B cell (primary cell): ENCODE data around the gene RFC3. TPM values are rescaled to one million over a fixed set of nuclear protein-coding genes. Genes with fewer than 3 reads are reported as not detected.

ENCODE experiments used
- ATAC-seq: fragments of 200-7000 bp; cut with Tn5 transposase; one replicate; pipeline ENCODE4 v1.10.0; 2021; ENCODE audit warnings: low read depth, mild to moderate bottlenecking, moderate number of reproducible peaks, moderate library complexity
- CTCF ChIA-PET: fragments of 350-600 bp; sonication (Branson Sonifier 250); formaldehyde crosslinking; loops from one replicate; lab custom pipeline; 2021; ENCODE audit warnings: antibody characterized with exemption, inconsistent platforms; lab: Charles Lee
- POLR2A ChIA-PET: fragments of 350-600 bp; sonication (Branson Sonifier 250); formaldehyde crosslinking; loops from one replicate; lab custom pipeline; 2021; ENCODE audit warnings: antibody characterized with exemption; lab: Charles Lee
- DNase-seq: peaks from one replicate; pipeline ENCODE4 v3.0.0; 2013
- H2AFZ ChIP-seq: 2 replicates; pipeline ENCODE4 v1.6.1; 2012; ENCODE audit warnings: mild to moderate bottlenecking, low read depth, low read length; ENCODE audit not compliant: insufficient read depth, poor library complexity, severe bottlenecking
- H3K27ac ChIP-seq, 2 donors: 1 replicate in 1 of 2; 2 replicates in 1 of 2; pipeline ENCODE4 v1.5.1; 2012 to 2013; ENCODE audit warnings: low read length in 2 of 2, mild to moderate bottlenecking in 2 of 2, moderate library complexity in 1 of 2
- H3K27me3 ChIP-seq, 4 experiments: fragments of 200-600 bp in 1 of 4; sonication (generic) in 1 of 4; replicated peaks in 1 of 4; 1 replicate in 2 of 4; 2 replicates in 2 of 4; pipeline versions ENCODE4 v1.6.1 to v1.7.0; 2013 to 2016; ENCODE audit warnings: low read length in 3 of 4, mild to moderate bottlenecking in 2 of 4, mixed read lengths in 1 of 4, moderate library complexity in 1 of 4; ENCODE audit not compliant: insufficient read depth in 4 of 4, control insufficient read depth in 3 of 4; ENCODE audit errors: control extremely low read depth in 1 of 4
- H3K36me3 ChIP-seq, 2 experiments: replicated peaks in 1 of 2; 1 replicate in 1 of 2; 2 replicates in 1 of 2; pipeline versions ENCODE4 v1.6.1 to v1.7.1; 2013; ENCODE audit warnings: low read length in 1 of 2; ENCODE audit not compliant: insufficient read depth in 2 of 2, control insufficient read depth in 1 of 2; ENCODE audit errors: control extremely low read depth in 1 of 2, extremely low read depth in 1 of 2
- H3K4me1 ChIP-seq, 2 donors: fragments of 200-600 bp in 1 of 2; sonication (generic) in 1 of 2; 1 replicate in 1 of 2; 2 replicates in 1 of 2; pipeline versions ENCODE4 v1.5.1 to v1.6.1; 2013 to 2017; ENCODE audit warnings: low read length in 2 of 2; ENCODE audit not compliant: control insufficient read depth in 2 of 2, insufficient read depth in 2 of 2
- H3K4me2 ChIP-seq: replicated peaks from 2 replicates; pipeline ENCODE3; 2012; ENCODE audit warnings: mild to moderate bottlenecking, low read depth, low read length; ENCODE audit not compliant: poor library complexity, severe bottlenecking
- H3K4me3 ChIP-seq, 5 experiments: fragments of 200-600 bp in 1 of 5; sonication (generic) in 1 of 5; 1 replicate in 3 of 5; 2 replicates in 2 of 5; pipeline versions ENCODE4 v1.5.1 to v1.7.0; 2011 to 2016; ENCODE audit warnings: low read length in 4 of 5, mild to moderate bottlenecking in 4 of 5, low read depth in 2 of 5, control low read depth in 1 of 5, moderate library complexity in 1 of 5; ENCODE audit not compliant: insufficient read depth in 1 of 5; ENCODE audit errors: control extremely low read depth in 1 of 5, extremely low read depth in 1 of 5
- H3K79me2 ChIP-seq: fragments of 200-600 bp; sonication (generic); one replicate; pipeline ENCODE4 v1.6.0; 2016; ENCODE audit warnings: low read length; ENCODE audit not compliant: control insufficient read depth, insufficient read depth
- H3K9ac ChIP-seq: fragments of 200-600 bp; sonication (generic); 2 replicates; pipeline ENCODE4 v1.6.1; 2017; ENCODE audit warnings: mild to moderate bottlenecking, low read length, moderate library complexity
- H3K9me3 ChIP-seq, 3 donors: one replicate each; pipeline versions ENCODE4 v1.6.1 to v1.7.1; 2013; ENCODE audit warnings: low read length in 2 of 3; ENCODE audit not compliant: control insufficient read depth in 2 of 3, insufficient read depth in 1 of 3; ENCODE audit errors: control extremely low read depth in 1 of 3
- H4K20me1 ChIP-seq: 2 replicates; pipeline ENCODE4 v1.6.0; 2012; ENCODE audit warnings: mild to moderate bottlenecking, low read length; ENCODE audit not compliant: insufficient read depth, control insufficient read depth, poor library complexity, severe bottlenecking
- H3K27ac Mint-ChIP-seq: one replicate; pipeline ENCODE4 v1.8.0; 2021; ENCODE audit warnings: mixed read lengths
- H3K27me3 Mint-ChIP-seq: one replicate; pipeline ENCODE4 v1.8.0; 2021; ENCODE audit warnings: mixed read lengths
- H3K4me1 Mint-ChIP-seq: one replicate; pipeline ENCODE4 v1.8.0; 2021; ENCODE audit warnings: mixed read lengths
- H3K4me3 Mint-ChIP-seq: one replicate; pipeline ENCODE4 v1.8.0; 2021; ENCODE audit warnings: mixed read lengths
- H3K9me3 Mint-ChIP-seq: one replicate; pipeline ENCODE4 v1.8.0; 2022; ENCODE audit warnings: mixed read lengths; ENCODE audit not compliant: insufficient read depth
- EZH2 ChIP-seq: IDR thresholded peaks from 2 replicates; pipeline ENCODE4 v1.6.1; 2012; ENCODE audit warnings: borderline replicate concordance, low read depth, mild to moderate bottlenecking, moderate library complexity, low read length; ENCODE audit not compliant: insufficient read depth, poor library complexity, severe bottlenecking
- WGBS: methylation state at CpG from one replicate; pipeline ENCODE4 v1.1.5; 2013; ENCODE audit warnings: missing lambda C conversion rate; ENCODE audit not compliant: insufficient coverage; 5-methylcytosine and 5-hydroxymethylcytosine counted together
- intact Hi-C: fragments of 100-400 bp; cut with micrococcal nuclease; formaldehyde crosslinking; loops from one replicate; pipeline ENCODE4 v1.10.0; 2022
- polyA plus RNA-seq: library from polyadenylated mRNA; depleted of rRNA; stranded (reverse); fragments of >200 nt; gene quantifications from 2 replicates; pipeline ENCODE4 v1.2.3, GENCODE V29; 2012
- total RNA-seq, 2 donors: library from RNA; stranded (reverse); fragments of 120-200 nt in 1 of 2; gene quantifications; 1 replicate in 1 of 2; 2 replicates in 1 of 2; pipeline versions ENCODE4 v1.2.3 to v1.2.4, GENCODE V29; 2013 to 2022
- TF ChIP-seq, protein P1 (sequence below): fragments of 200-600 bp; IDR thresholded peaks from one replicate; pipeline ENCODE4 v1.8.0; 2022; ENCODE audit warnings: antibody characterized with exemption, mild to moderate bottlenecking

Gene RFC3
- total and polyA plus RNA-seq, 2 donors (not counting 1 experiment from before 2014, with no cell fraction given), result 3.2 to 9.4 TPM

DNA sequence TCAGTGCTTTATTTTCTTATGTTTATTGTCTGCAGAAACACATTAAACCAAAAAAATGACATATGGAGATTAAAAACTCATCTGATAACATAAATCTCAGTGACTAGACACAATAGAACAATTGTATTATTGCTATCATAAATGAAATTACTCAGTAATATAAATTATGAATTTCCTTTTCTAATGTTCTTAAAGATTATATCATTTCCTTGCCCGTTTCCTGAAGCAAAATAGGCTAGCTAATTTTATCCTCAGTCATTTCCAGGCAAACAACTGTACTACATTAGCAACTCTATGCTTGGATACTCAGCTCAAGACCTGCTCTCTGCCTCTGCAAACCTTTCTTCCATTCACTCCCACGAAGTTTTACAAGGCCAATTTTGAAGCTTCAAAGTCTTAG, 61.2 kb downstream of the RFC3 start:
- H3K4me2 ChIP-seq, result no peak overlapping the region
- CTCF ChIA-PET, result no interaction called here
- H4K20me1 ChIP-seq, result no peaks in the 10 kb centered on the region
- H3K27me3 Mint-ChIP-seq, result no peaks in the 10 kb centered on the region
- TF ChIP-seq, protein P1, sequence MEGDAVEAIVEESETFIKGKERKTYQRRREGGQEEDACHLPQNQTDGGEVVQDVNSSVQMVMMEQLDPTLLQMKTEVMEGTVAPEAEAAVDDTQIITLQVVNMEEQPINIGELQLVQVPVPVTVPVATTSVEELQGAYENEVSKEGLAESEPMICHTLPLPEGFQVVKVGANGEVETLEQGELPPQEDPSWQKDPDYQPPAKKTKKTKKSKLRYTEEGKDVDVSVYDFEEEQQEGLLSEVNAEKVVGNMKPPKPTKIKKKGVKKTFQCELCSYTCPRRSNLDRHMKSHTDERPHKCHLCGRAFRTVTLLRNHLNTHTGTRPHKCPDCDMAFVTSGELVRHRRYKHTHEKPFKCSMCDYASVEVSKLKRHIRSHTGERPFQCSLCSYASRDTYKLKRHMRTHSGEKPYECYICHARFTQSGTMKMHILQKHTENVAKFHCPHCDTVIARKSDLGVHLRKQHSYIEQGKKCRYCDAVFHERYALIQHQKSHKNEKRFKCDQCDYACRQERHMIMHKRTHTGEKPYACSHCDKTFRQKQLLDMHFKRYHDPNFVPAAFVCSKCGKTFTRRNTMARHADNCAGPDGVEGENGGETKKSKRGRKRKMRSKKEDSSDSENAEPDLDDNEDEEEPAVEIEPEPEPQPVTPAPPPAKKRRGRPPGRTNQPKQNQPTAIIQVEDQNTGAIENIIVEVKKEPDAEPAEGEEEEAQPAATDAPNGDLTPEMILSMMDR, result no peak
- TF ChIP-seq EZH2, result no peak
- no peak overlapping the region for H2AFZ ChIP-seq
- H3K4me3 Mint-ChIP-seq, result no peak overlapping the region
- ATAC-seq (no peak), DNase-seq (no peak)
- no peaks in the 10 kb centered on the region for H3K9me3 ChIP-seq
- no peaks in the 10 kb centered on the region for H3K9me3 Mint-ChIP-seq
- no peaks in the 10 kb centered on the region for H3K4me1 Mint-ChIP-seq
- H3K36me3 ChIP-seq, result no peaks in the 10 kb centered on the region
- H3K79me2 ChIP-seq, result no peaks in the 10 kb centered on the region
- H3K27me3 ChIP-seq, result no peaks in the 10 kb centered on the region
- H3K4me1 ChIP-seq, result no peaks in the 10 kb centered on the region
- intact Hi-C loops, result no loop called here
- WGBS, result 14% methylated on average over 2 of the region's 2 CpGs
- no peak overlapping the region for H3K4me3 ChIP-seq
- no peak overlapping the region for H3K27ac Mint-ChIP-seq
- H3K27ac ChIP-seq, result no peak overlapping the region
- POLR2A ChIA-PET, result no interaction called here
- no peak overlapping the region for H3K9ac ChIP-seq

DNA sequence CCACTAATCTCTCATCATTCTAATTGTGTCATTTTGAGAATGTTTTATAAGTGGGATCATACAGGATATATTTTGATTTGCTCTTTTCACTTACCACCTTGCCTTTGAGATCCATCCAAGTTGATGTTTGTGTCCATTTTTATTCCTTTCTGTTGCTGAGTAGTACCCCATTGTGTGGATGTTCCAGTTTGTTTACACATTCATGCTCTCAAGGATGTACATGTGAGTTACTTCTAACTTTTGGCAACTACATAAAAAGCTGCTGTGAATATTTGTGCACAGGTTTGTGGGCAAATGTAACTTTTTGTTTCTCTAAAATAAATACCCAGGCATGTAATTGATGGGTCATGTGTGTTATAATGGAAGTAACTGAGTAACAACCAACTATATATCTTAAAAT, 64.9 kb downstream of the RFC3 start:
- H3K79me2 ChIP-seq, result no peaks in the 10 kb centered on the region
- no peaks in the 10 kb centered on the region for H4K20me1 ChIP-seq
- no peaks in the 10 kb centered on the region for H3K36me3 ChIP-seq
- no peaks in the 10 kb centered on the region for H3K9me3 Mint-ChIP-seq
- H3K27ac Mint-ChIP-seq, result no peak overlapping the region
- ChIA-PET CTCF (no interaction called here), POLR2A (no interaction called here)
- H3K9ac ChIP-seq, result no peak overlapping the region
- no peak overlapping the region for H3K4me3 Mint-ChIP-seq
- no peak overlapping the region for H2AFZ ChIP-seq
- H3K27me3 Mint-ChIP-seq, result no peaks in the 10 kb centered on the region
- H3K4me3 ChIP-seq, result no peak overlapping the region
- H3K27me3 ChIP-seq, result no peaks in the 10 kb centered on the region
- no peaks in the 10 kb centered on the region for H3K4me1 ChIP-seq
- intact Hi-C loops, result no loop called here
- H3K4me2 ChIP-seq, result no peak overlapping the region
- DNase-seq (no peak), ATAC-seq (no peak)
- no peaks in the 10 kb centered on the region for H3K9me3 ChIP-seq
- TF ChIP-seq, protein P1, result no peak
- no peak for TF ChIP-seq EZH2
- no peaks in the 10 kb centered on the region for H3K4me1 Mint-ChIP-seq
- no peak overlapping the region for H3K27ac ChIP-seq
